Endothelial cell (in vitro differentiated cells): ENCODE results near the gene CSNK1G3. TPM values are rescaled to one million over a fixed set of nuclear protein-coding genes. Genes with fewer than 3 reads are reported as not detected.

Experiments used
- DNase-seq: peaks from one replicate; pipeline ENCODE4 v3.0.0; 2021; ENCODE audit warnings: low spot score
- H3K27ac Mint-ChIP-seq: one replicate; pipeline ENCODE4 v1.8.0; 2021; ENCODE audit warnings: mixed read lengths, inconsistent platforms; ENCODE audit not compliant: unreplicated experiment
- H3K27me3 Mint-ChIP-seq: one replicate; pipeline ENCODE4 v1.8.0; 2021; ENCODE audit warnings: mild to moderate bottlenecking, moderate library complexity, mixed read lengths, inconsistent platforms; ENCODE audit not compliant: unreplicated experiment
- H3K36me3 Mint-ChIP-seq: one replicate; pipeline ENCODE4 v1.8.0; 2021; ENCODE audit warnings: mild to moderate bottlenecking, low read depth, mixed read lengths, inconsistent platforms; ENCODE audit not compliant: unreplicated experiment
- H3K4me1 Mint-ChIP-seq: one replicate; pipeline ENCODE4 v1.8.0; 2021; ENCODE audit warnings: mild to moderate bottlenecking, mixed read lengths, inconsistent platforms; ENCODE audit not compliant: unreplicated experiment
- H3K4me3 Mint-ChIP-seq: one replicate; pipeline ENCODE4 v1.8.0; 2021; ENCODE audit warnings: mild to moderate bottlenecking, mixed read lengths, inconsistent platforms; ENCODE audit not compliant: unreplicated experiment
- H3K9me3 Mint-ChIP-seq: one replicate; pipeline ENCODE4 v1.8.0; 2021; ENCODE audit warnings: mixed read lengths, inconsistent platforms; ENCODE audit not compliant: unreplicated experiment
- total RNA-seq: library from RNA; stranded (reverse); fragmentation: NEBNext Ultra II Directional; extraction: Animal tissue kit (Norgen Biotek cat#: 25700); gene quantifications from one replicate; pipeline ENCODE4 v1.2.1, GENCODE V29; 2021; ENCODE audit not compliant: unreplicated experiment
- TF ChIP-seq, protein P1 (sequence below): fragments of 200-600 bp; sonication (generic); IDR thresholded peaks from one replicate; pipeline ENCODE4 v1.5.0; 2021; ENCODE audit warnings: antibody characterized with exemption; ENCODE audit not compliant: unreplicated experiment

The CSNK1G3 gene
- total RNA-seq, 1 donor from 2014 or later, result 55.6 TPM

DNA sequence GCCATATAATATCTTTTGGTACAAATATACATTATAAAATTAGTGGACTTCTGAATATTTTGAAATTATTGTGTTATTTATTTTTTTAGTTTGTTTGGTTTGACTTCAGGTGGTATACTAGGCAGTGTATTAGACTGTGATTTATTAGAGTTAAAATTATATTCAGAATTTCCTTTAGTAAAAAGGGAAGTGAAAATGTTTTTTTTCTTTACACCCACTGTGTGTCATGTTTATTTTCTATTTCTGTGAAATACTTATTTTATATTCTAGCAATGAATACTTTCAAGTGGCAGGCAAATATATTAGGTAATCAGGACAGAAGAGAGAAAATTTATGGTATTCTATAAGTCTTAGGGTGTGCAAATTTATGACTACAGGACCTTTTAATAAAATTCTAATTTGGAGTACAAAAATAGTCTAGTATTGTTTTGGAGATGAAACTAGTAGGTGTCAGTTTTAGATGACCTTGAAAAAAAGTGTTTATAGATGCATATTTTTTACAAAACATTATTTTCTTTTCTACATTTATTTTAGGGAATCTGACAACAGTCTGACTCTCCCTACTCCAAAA lies 8.8 kb downstream of the CSNK1G3 start:
- Mint-ChIP-seq H3K9me3 (no peaks in the 10 kb centered on the region), H3K4me3 (no peak overlapping the region), H3K27ac (no peak overlapping the region), H3K4me1 (peaks cover 17% of the 10 kb centered on the region), H3K27me3 (no peaks in the 10 kb centered on the region), H3K36me3 (no peaks in the 10 kb centered on the region)
- no peak for DNase-seq
- TF ChIP-seq, protein P1, sequence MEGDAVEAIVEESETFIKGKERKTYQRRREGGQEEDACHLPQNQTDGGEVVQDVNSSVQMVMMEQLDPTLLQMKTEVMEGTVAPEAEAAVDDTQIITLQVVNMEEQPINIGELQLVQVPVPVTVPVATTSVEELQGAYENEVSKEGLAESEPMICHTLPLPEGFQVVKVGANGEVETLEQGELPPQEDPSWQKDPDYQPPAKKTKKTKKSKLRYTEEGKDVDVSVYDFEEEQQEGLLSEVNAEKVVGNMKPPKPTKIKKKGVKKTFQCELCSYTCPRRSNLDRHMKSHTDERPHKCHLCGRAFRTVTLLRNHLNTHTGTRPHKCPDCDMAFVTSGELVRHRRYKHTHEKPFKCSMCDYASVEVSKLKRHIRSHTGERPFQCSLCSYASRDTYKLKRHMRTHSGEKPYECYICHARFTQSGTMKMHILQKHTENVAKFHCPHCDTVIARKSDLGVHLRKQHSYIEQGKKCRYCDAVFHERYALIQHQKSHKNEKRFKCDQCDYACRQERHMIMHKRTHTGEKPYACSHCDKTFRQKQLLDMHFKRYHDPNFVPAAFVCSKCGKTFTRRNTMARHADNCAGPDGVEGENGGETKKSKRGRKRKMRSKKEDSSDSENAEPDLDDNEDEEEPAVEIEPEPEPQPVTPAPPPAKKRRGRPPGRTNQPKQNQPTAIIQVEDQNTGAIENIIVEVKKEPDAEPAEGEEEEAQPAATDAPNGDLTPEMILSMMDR, result no peak

DNA sequence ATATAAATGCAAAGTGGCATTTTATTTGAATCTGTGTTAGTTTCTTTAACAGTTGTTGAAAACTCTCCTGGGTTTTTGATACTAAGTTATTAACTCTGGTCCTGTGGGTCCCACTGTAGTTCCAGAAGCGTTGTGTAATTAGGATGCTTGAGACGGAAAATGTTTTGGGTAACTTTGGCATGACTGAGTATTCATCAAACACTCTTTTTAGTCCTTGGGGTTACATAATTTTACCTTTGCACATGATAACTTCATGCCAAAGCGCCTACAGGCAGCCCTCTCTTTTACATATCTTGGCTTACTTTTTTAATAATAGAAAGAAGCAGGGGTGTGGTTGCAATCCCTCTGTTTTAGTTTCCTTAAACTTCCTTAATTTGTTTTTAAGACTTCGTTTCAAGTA lies 12.2 kb downstream of the CSNK1G3 start:
- H3K27ac Mint-ChIP-seq, result no peak overlapping the region
- H3K9me3 Mint-ChIP-seq, result no peaks in the 10 kb centered on the region
- no peaks in the 10 kb centered on the region for H3K36me3 Mint-ChIP-seq

GRCh38 chr5:123527190-123527589 lies 15.2 kb downstream of the CSNK1G3 start:
- Mint-ChIP-seq H3K27me3 (no peaks in the 10 kb centered on the region), H3K4me1 (peaks cover 8% of the 10 kb centered on the region), H3K27ac (no peak overlapping the region), H3K36me3 (no peaks in the 10 kb centered on the region), H3K4me3 (no peak overlapping the region), H3K9me3 (no peaks in the 10 kb centered on the region)
- TF ChIP-seq, protein P1, result no peak
- no peak for DNase-seq

More for the DNA sequence above, 12.2 kb downstream of the CSNK1G3 start:
- H3K4me1 Mint-ChIP-seq, result peaks cover 8% of the 10 kb centered on the region
- H3K4me3 Mint-ChIP-seq, result no peak overlapping the region
- no peaks in the 10 kb centered on the region for H3K27me3 Mint-ChIP-seq
- TF ChIP-seq, protein P1, result no peak
- no peak for DNase-seq

- Mint-ChIP-seq H3K27me3 (no peaks in the 10 kb centered on the region), H3K4me1 (peaks cover 12% of the 10 kb centered on the region), H3K4me3 (no peak overlapping the region), H3K9me3 (no peaks in the 10 kb centered on the region), H3K27ac (no peak overlapping the region), H3K36me3 (no peaks in the 10 kb centered on the region)
- no peak for DNase-seq
- TF ChIP-seq, protein P1, result no peak
Observed at GRCh38 chr5:123528065-123528464, 16.1 kb downstream of the CSNK1G3 start.

GRCh38 chr5:123528878-123529277 lies 16.9 kb downstream of the CSNK1G3 start:
- H3K4me3 Mint-ChIP-seq, result no peak overlapping the region
- H3K4me1 Mint-ChIP-seq, result peaks cover 18% of the 10 kb centered on the region
- H3K36me3 Mint-ChIP-seq, result no peaks in the 10 kb centered on the region
- no peak for DNase-seq
- H3K27ac Mint-ChIP-seq, result no peak overlapping the region
- TF ChIP-seq, protein P1, result no peak
- H3K27me3 Mint-ChIP-seq, result no peaks in the 10 kb centered on the region
- H3K9me3 Mint-ChIP-seq, result no peaks in the 10 kb centered on the region
